Mesendoderm (in vitro differentiated cells): ENCODE data around the gene MRPL37. TPM values are rescaled to one million over a fixed set of nuclear protein-coding genes. Genes with fewer than 3 reads are reported as not detected.

Source experiments
- DNase-seq: peaks from one replicate; pipeline ENCODE4 v3.0.0; 2013
- H2AK5ac ChIP-seq: 2 replicates; pipeline ENCODE4 v1.6.1; 2013; ENCODE audit warnings: low read length, inconsistent platforms
- H2BK120ac ChIP-seq: 2 replicates; pipeline ENCODE4 v1.6.1; 2013; ENCODE audit warnings: low read depth, mild to moderate bottlenecking, low read length, moderate library complexity, mixed read lengths
- H2BK15ac ChIP-seq: replicated peaks from 2 replicates; pipeline ENCODE4 v1.6.1; 2013; ENCODE audit warnings: low read depth, mild to moderate bottlenecking, moderate library complexity
- H2BK5ac ChIP-seq: 2 replicates; pipeline ENCODE4 v1.6.1; 2013; ENCODE audit warnings: low read length, inconsistent platforms
- H3K18ac ChIP-seq: 2 replicates; pipeline ENCODE4 v1.6.1; 2013; ENCODE audit warnings: mild to moderate bottlenecking, low read length, mixed read lengths
- H3K23ac ChIP-seq: one replicate; pipeline ENCODE4 v1.6.1; 2013; ENCODE audit warnings: low read length
- H3K27ac ChIP-seq: 2 replicates; pipeline ENCODE4 v1.5.1; 2013; ENCODE audit warnings: low read depth, mild to moderate bottlenecking, inconsistent platforms, low read length, moderate library complexity
- H3K27me3 ChIP-seq: 2 replicates; pipeline ENCODE4 v1.6.1; 2013; ENCODE audit warnings: low read length, control low read depth, mild to moderate bottlenecking, inconsistent platforms; ENCODE audit not compliant: insufficient read depth, poor library complexity
- H3K36me3 ChIP-seq: 2 replicates; pipeline ENCODE4 v1.6.1; 2013; ENCODE audit warnings: low read length, inconsistent platforms; ENCODE audit not compliant: control insufficient read depth, insufficient read depth
- H3K4ac ChIP-seq: one replicate; pipeline ENCODE4 v1.6.1; 2013; ENCODE audit warnings: low read depth, mild to moderate bottlenecking, low read length, moderate library complexity
- H3K4me1 ChIP-seq: 2 replicates; pipeline ENCODE4 v1.6.1; 2013; ENCODE audit warnings: low read depth, low read length, inconsistent platforms; ENCODE audit not compliant: control insufficient read depth
- H3K4me2 ChIP-seq: 2 replicates; pipeline ENCODE4 v1.6.1; 2013; ENCODE audit warnings: low read length
- H3K4me3 ChIP-seq: 2 replicates; pipeline ENCODE4 v1.5.1; 2013; ENCODE audit warnings: mild to moderate bottlenecking, low read length
- H3K56ac ChIP-seq: one replicate; pipeline ENCODE4 v1.6.1; 2013; ENCODE audit warnings: low read length
- H3K79me1 ChIP-seq: 2 replicates; pipeline ENCODE4 v1.6.1; 2013; ENCODE audit warnings: low read length, inconsistent platforms
- H3K79me2 ChIP-seq: 2 replicates; pipeline ENCODE4 v1.6.1; 2013; ENCODE audit warnings: mild to moderate bottlenecking, low read length; ENCODE audit not compliant: control insufficient read depth, insufficient read depth
- H3K9ac ChIP-seq: 2 replicates; pipeline ENCODE4 v1.6.1; 2013; ENCODE audit warnings: low read length, inconsistent platforms
- H4K5ac ChIP-seq: one replicate; pipeline ENCODE4 v1.6.1; 2013; ENCODE audit warnings: low read length
- H4K8ac ChIP-seq: one replicate; pipeline ENCODE4 v1.6.1; 2013; ENCODE audit warnings: low read depth, mild to moderate bottlenecking, control low read depth, low read length, moderate library complexity
- WGBS: extraction: QIAGEN DNeasy Blood & Tissue Kit; methylation state at CpG from one replicate; pipeline ENCODE4 v1.1.7; 2013; ENCODE audit warnings: low lambda C conversion rate, missing lambda C conversion rate; ENCODE audit not compliant: insufficient coverage; ENCODE audit errors: extremely low coverage; 5-methylcytosine and 5-hydroxymethylcytosine counted together
- polyA plus RNA-seq, 2 experiments: library from polyadenylated mRNA; stranded (reverse); fragments of 200-250 nt; gene quantifications; one replicate each; pipeline ENCODE4 v1.2.3, GENCODE V29; 2013

The MRPL37 gene
- polyA plus RNA-seq (2013, experiment 1 of 2), result 131 TPM
- polyA plus RNA-seq (2013, experiment 2 of 2), result 133 TPM

- Histone ChIP-seq H3K79me1 (peaks cover 21% of the 10 kb centered on the region), H2BK5ac (no peak within 1 kb of the TSS), H3K4me1 (peaks cover 8% of the 10 kb centered on the region), H3K36me3 (no peaks in the 10 kb centered on the region), H2BK120ac (no peak within 1 kb of the TSS), H4K8ac (peak within 1 kb of the TSS; percentile 88), H3K9ac (peak within 1 kb of the TSS; percentile 73), H2BK15ac (no peak within 1 kb of the TSS), H3K27ac (no peak within 1 kb of the TSS), H3K23ac (peak within 1 kb of the TSS; percentile 67), H3K4me3 (peak within 1 kb of the TSS; percentile 70), H4K5ac (no peak within 1 kb of the TSS), H3K56ac (peak within 1 kb of the TSS; percentile 91), H3K18ac (no peak within 1 kb of the TSS), H3K4me2 (peak within 1 kb of the TSS; percentile 99), H3K27me3 (no peaks in the 10 kb centered on the region), H3K79me2 (peaks cover 25% of the 10 kb centered on the region), H2AK5ac (no peak within 1 kb of the TSS), H3K4ac (peak within 1 kb of the TSS; percentile 60)
- no CpG with 5 or more reads among the region's 51 CpGs for WGBS
- DNase-seq, result peak; percentile 99
Measured at GRCh38 chr1:54199765-54200518, at the start of gene MRPL37, which contains the start of gene CYB5RL. Gene MRPL37, plus strand, starts transcription at chr1:54200167. Its CDS starts 77 bp downstream, at chr1:54200244. Gene CYB5RL, minus strand, starts transcription at chr1:54200030. Its CDS starts 4,414 bp downstream, at chr1:54195616.

GRCh38 chr1:54151013-54151412 lies 49.0 kb upstream of the MRPL37 start:
- Histone ChIP-seq H3K23ac (no peak overlapping the region), H3K9ac (no peak overlapping the region), H2AK5ac (no peak overlapping the region), H2BK5ac (no peak overlapping the region), H3K4me2 (no peak overlapping the region), H3K56ac (no peak overlapping the region), H3K4me3 (no peak overlapping the region), H4K5ac (no peak overlapping the region), H3K27me3 (no peaks in the 10 kb centered on the region), H3K27ac (no peak overlapping the region), H3K18ac (no peak overlapping the region), H2BK120ac (no peak overlapping the region), H3K79me1 (no peaks in the 10 kb centered on the region), H3K36me3 (no peaks in the 10 kb centered on the region), H3K79me2 (no peaks in the 10 kb centered on the region), H2BK15ac (no peak overlapping the region), H4K8ac (no peak overlapping the region), H3K4me1 (peaks cover 3% of the 10 kb centered on the region), H3K4ac (no peak overlapping the region)
- WGBS, result no CpG with 5 or more reads among the region's 5 CpGs
- DNase-seq, result no peak

- Histone ChIP-seq H3K27ac (no peak within 1 kb of the TSS), H4K5ac (no peak within 1 kb of the TSS), H3K4me3 (no peak within 1 kb of the TSS), H3K36me3 (no peaks in the 10 kb centered on the region), H2BK120ac (no peak within 1 kb of the TSS), H2BK5ac (no peak within 1 kb of the TSS), H3K9ac (no peak within 1 kb of the TSS), H3K79me2 (no peaks in the 10 kb centered on the region), H4K8ac (no peak within 1 kb of the TSS), H3K4me1 (peaks cover 3% of the 10 kb centered on the region), H3K27me3 (no peaks in the 10 kb centered on the region), H3K18ac (no peak within 1 kb of the TSS), H3K4me2 (no peak within 1 kb of the TSS), H3K56ac (no peak within 1 kb of the TSS), H3K4ac (no peak within 1 kb of the TSS), H3K79me1 (no peaks in the 10 kb centered on the region), H2AK5ac (no peak within 1 kb of the TSS), H3K23ac (no peak within 1 kb of the TSS), H2BK15ac (no peak within 1 kb of the TSS)
- DNase-seq, result no peak
- WGBS, result no CpG with 5 or more reads among the region's 5 CpGs
Measured at GRCh38 chr1:54152696-54153095, 47.3 kb upstream of the MRPL37 start, which contains the start of gene CDCP2. Gene CDCP2, minus strand, starts transcription at chr1:54153000. Its CDS starts 78 bp downstream, at chr1:54152922.

- Histone ChIP-seq H2AK5ac (no peak overlapping the region), H2BK5ac (no peak overlapping the region), H2BK15ac (no peak overlapping the region), H3K4me1 (peaks cover 3% of the 10 kb centered on the region), H3K56ac (no peak overlapping the region), H3K4me2 (no peak overlapping the region), H4K8ac (no peak overlapping the region), H3K9ac (no peak overlapping the region), H3K4ac (no peak overlapping the region), H3K79me1 (no peaks in the 10 kb centered on the region), H4K5ac (no peak overlapping the region), H2BK120ac (no peak overlapping the region), H3K36me3 (no peaks in the 10 kb centered on the region), H3K27ac (no peak overlapping the region), H3K79me2 (no peaks in the 10 kb centered on the region), H3K27me3 (no peaks in the 10 kb centered on the region), H3K18ac (no peak overlapping the region), H3K4me3 (no peak overlapping the region), H3K23ac (no peak overlapping the region)
- no CpG with 5 or more reads among the region's 19 CpGs for WGBS
- DNase-seq, result peak; percentile 78
Measured at GRCh38 chr1:54153535-54154439, 46.2 kb upstream of the MRPL37 start.

GRCh38 chr1:54156201-54156600 lies 43.8 kb upstream of the MRPL37 start:
- Histone ChIP-seq H3K9ac (no peak overlapping the region), H2BK15ac (no peak overlapping the region), H2BK5ac (no peak overlapping the region), H3K27me3 (no peaks in the 10 kb centered on the region), H3K79me2 (no peaks in the 10 kb centered on the region), H2AK5ac (no peak overlapping the region), H3K79me1 (no peaks in the 10 kb centered on the region), H3K4ac (no peak overlapping the region), H3K4me2 (no peak overlapping the region), H4K5ac (no peak overlapping the region), H3K4me1 (peaks cover 3% of the 10 kb centered on the region), H3K56ac (no peak overlapping the region), H2BK120ac (no peak overlapping the region), H3K36me3 (no peaks in the 10 kb centered on the region), H3K4me3 (no peak overlapping the region), H4K8ac (no peak overlapping the region), H3K18ac (no peak overlapping the region), H3K27ac (no peak overlapping the region), H3K23ac (no peak overlapping the region)
- WGBS, result no CpG with 5 or more reads among the region's 3 CpGs
- DNase-seq, result no peak
